MM.1S (cell line): ENCODE data around the gene TCOF1.

ENCODE experiments used
- DNase-seq: peaks from one replicate; pipeline ENCODE4 v3.0.0-alpha.2; 2015
- H2AFZ ChIP-seq: fragments of 300-600 bp; sonication (generic); 2 replicates; pipeline ENCODE4 v1.6.0; 2016; ENCODE audit warnings: antibody characterized with exemption, low read length
- H3F3A ChIP-seq: fragments of 300-600 bp; sonication (generic); 2 replicates; pipeline ENCODE4 v1.6.1; 2016; ENCODE audit warnings: mild to moderate bottlenecking, antibody characterized with exemption, low read length, moderate library complexity, mixed read lengths; ENCODE audit not compliant: insufficient read depth
- H3K27ac ChIP-seq: fragments of 300-600 bp; sonication (generic); 2 replicates; pipeline ENCODE4 v1.5.1; 2016; ENCODE audit warnings: mild to moderate bottlenecking, low read length
- H3K27me3 ChIP-seq: fragments of 300-600 bp; sonication (generic); replicated peaks from 2 replicates; pipeline ENCODE4 v1.6.0; 2016; ENCODE audit warnings: low read length; ENCODE audit not compliant: insufficient read depth
- H3K36me3 ChIP-seq: fragments of 300-600 bp; sonication (generic); replicated peaks from 2 replicates; pipeline ENCODE4 v1.6.1; 2016; ENCODE audit warnings: mild to moderate bottlenecking, low read length, mixed read lengths; ENCODE audit not compliant: insufficient read depth
- H3K4me1 ChIP-seq: fragments of 300-600 bp; sonication (generic); 2 replicates; pipeline ENCODE4 v1.6.1; 2016; ENCODE audit warnings: low read length, mixed read lengths
- H3K4me2 ChIP-seq: fragments of 300-600 bp; sonication (generic); 2 replicates; pipeline ENCODE4 v1.6.0; 2016; ENCODE audit warnings: low read depth, low read length
- H3K4me3 ChIP-seq: fragments of 300-600 bp; sonication (generic); 2 replicates; pipeline ENCODE4 v1.5.1; 2016; ENCODE audit warnings: low read length, mixed read lengths
- H3K79me2 ChIP-seq: fragments of 300-600 bp; sonication (generic); 2 replicates; pipeline ENCODE4 v1.6.1; 2016; ENCODE audit warnings: mixed run types, low read length, mixed read lengths
- H3K9ac ChIP-seq: fragments of 300-600 bp; sonication (generic); 2 replicates; pipeline ENCODE4 v1.6.1; 2016; ENCODE audit warnings: low read length, mixed read lengths
- H3K9me2 ChIP-seq: fragments of 300-600 bp; sonication (generic); replicated peaks from 2 replicates; pipeline ENCODE4 v1.6.1; 2016; ENCODE audit warnings: mild to moderate bottlenecking, low read length, mixed read lengths; ENCODE audit not compliant: insufficient read depth
- H3K9me3 ChIP-seq: fragments of 300-600 bp; sonication (generic); replicated peaks from 2 replicates; pipeline ENCODE4 v1.6.1; 2016; ENCODE audit warnings: mild to moderate bottlenecking, low read length, mixed read lengths; ENCODE audit not compliant: insufficient read depth
- H4K20me1 ChIP-seq: fragments of 300-600 bp; sonication (generic); 2 replicates; pipeline ENCODE4 v1.6.1; 2016; ENCODE audit warnings: mild to moderate bottlenecking, low read length, moderate library complexity, mixed read lengths; ENCODE audit not compliant: insufficient read depth
- EZH2 ChIP-seq: fragments of 300-600 bp; sonication (generic); optimal IDR thresholded peaks from 2 replicates; pipeline ENCODE3; 2017; ENCODE audit warnings: low read depth, mild to moderate bottlenecking, antibody characterized with exemption, low read length, mixed read lengths
- EZH2phosphoT487 ChIP-seq: fragments of 300-600 bp; sonication (generic); IDR thresholded peaks from 2 replicates; pipeline ENCODE4 v1.6.1; 2018; ENCODE audit warnings: antibody characterized with exemption, low read length
- TF ChIP-seq, protein P1 (sequence below): fragments of 300-600 bp; sonication (generic); IDR thresholded peaks from 2 replicates; pipeline ENCODE4 v1.5.1; 2016; ENCODE audit warnings: antibody characterized with exemption, low read length, mixed read lengths

TCOF1 gene

DNA sequence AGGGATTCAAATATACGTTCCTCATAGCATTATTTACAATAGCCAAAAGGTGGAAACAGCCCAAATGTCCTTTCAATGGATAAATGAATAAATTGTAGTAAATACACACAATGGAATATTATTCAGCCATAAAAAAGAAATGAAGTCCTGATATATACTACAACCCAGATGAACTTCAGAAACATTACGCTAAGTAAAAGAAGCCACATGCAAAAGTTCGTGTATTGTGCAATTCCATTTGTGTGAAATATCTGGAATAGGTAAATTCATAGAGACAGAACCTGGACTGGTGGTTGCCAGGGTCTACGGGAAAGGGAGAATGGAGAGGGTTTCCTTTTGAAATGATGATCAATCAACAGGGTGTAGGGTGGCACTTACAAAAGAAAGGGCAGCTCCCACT lies 42.3 kb upstream of the TCOF1 start:
- Histone ChIP-seq H4K20me1 (no peaks in the 10 kb centered on the region), H3K9me2 (no peaks in the 10 kb centered on the region), H3K4me1 (peaks cover 19% of the 10 kb centered on the region), H3K79me2 (no peaks in the 10 kb centered on the region), H3K27ac (no peak overlapping the region), H2AFZ (no peak overlapping the region), H3K27me3 (no peaks in the 10 kb centered on the region), H3K4me2 (no peak overlapping the region), H3K4me3 (no peak overlapping the region), H3K36me3 (no peaks in the 10 kb centered on the region), H3F3A (no peaks in the 10 kb centered on the region), H3K9ac (no peak overlapping the region), H3K9me3 (no peaks in the 10 kb centered on the region)
- TF ChIP-seq, protein P1, sequence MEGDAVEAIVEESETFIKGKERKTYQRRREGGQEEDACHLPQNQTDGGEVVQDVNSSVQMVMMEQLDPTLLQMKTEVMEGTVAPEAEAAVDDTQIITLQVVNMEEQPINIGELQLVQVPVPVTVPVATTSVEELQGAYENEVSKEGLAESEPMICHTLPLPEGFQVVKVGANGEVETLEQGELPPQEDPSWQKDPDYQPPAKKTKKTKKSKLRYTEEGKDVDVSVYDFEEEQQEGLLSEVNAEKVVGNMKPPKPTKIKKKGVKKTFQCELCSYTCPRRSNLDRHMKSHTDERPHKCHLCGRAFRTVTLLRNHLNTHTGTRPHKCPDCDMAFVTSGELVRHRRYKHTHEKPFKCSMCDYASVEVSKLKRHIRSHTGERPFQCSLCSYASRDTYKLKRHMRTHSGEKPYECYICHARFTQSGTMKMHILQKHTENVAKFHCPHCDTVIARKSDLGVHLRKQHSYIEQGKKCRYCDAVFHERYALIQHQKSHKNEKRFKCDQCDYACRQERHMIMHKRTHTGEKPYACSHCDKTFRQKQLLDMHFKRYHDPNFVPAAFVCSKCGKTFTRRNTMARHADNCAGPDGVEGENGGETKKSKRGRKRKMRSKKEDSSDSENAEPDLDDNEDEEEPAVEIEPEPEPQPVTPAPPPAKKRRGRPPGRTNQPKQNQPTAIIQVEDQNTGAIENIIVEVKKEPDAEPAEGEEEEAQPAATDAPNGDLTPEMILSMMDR, result no peak
- no peak for TF ChIP-seq EZH2phosphoT487
- TF ChIP-seq EZH2, result no peak
- no peak for DNase-seq

DNA sequence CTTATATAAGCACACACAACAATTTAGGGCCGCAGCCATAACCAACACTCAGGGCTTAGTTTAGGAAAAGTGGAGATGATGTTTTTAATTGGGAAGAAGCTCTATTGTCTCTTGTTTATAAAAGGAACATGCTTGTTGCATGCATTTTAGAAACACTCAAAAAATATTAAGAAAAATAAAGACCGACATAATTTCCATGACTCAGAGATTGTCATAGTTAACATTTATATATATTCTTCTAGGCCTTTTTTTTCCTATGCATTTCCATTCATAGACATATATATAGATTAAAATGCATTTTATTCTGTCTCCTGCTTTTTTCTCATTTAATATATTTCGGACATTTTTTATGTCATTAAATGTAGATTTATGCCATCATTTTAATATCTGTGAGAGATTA lies 41.2 kb upstream of the TCOF1 start:
- H2AFZ ChIP-seq, result no peak overlapping the region
- H3K4me2 ChIP-seq, result no peak overlapping the region
- H3K9ac ChIP-seq, result no peak overlapping the region
- no peaks in the 10 kb centered on the region for H3K9me3 ChIP-seq
- H3K27me3 ChIP-seq, result no peaks in the 10 kb centered on the region
- H3K4me3 ChIP-seq, result no peak overlapping the region
- H3K79me2 ChIP-seq, result no peaks in the 10 kb centered on the region
- H3K36me3 ChIP-seq, result no peaks in the 10 kb centered on the region
- no peak for DNase-seq
- H3F3A ChIP-seq, result no peaks in the 10 kb centered on the region
- TF ChIP-seq, protein P1, result no peak
- TF ChIP-seq EZH2, result no peak
- no peaks in the 10 kb centered on the region for H4K20me1 ChIP-seq
- H3K27ac ChIP-seq, result no peak overlapping the region
- peaks cover 19% of the 10 kb centered on the region for H3K4me1 ChIP-seq
- H3K9me2 ChIP-seq, result no peaks in the 10 kb centered on the region

GRCh38 chr5:150317048-150318003 lies 40.2 kb upstream of the TCOF1 start:
- TF ChIP-seq, protein P1, result no peak
- no peak for TF ChIP-seq EZH2
- no peak for TF ChIP-seq EZH2phosphoT487
- Histone ChIP-seq H3K4me3 (no peak overlapping the region), H3K9me2 (no peaks in the 10 kb centered on the region), H3K4me1 (peaks cover 22% of the 10 kb centered on the region), H3F3A (no peaks in the 10 kb centered on the region), H2AFZ (no peak overlapping the region), H4K20me1 (no peaks in the 10 kb centered on the region), H3K36me3 (no peaks in the 10 kb centered on the region), H3K9me3 (no peaks in the 10 kb centered on the region), H3K4me2 (no peak overlapping the region), H3K27ac (no peak overlapping the region), H3K79me2 (no peaks in the 10 kb centered on the region), H3K27me3 (no peaks in the 10 kb centered on the region), H3K9ac (no peak overlapping the region)
- no peak for DNase-seq
